CD4-positive, alpha-beta T cell (primary cell): Measurements from ENCODE around the gene SLC2A10. TPM values are rescaled to one million over a fixed set of nuclear protein-coding genes. Genes with fewer than 3 reads are reported as not detected.

Experiments
- ATAC-seq: fragments of 200-7000 bp; cut with Tn5 transposase; one replicate; pipeline ENCODE4 v1.10.0; 2022; ENCODE audit warnings: mild to moderate bottlenecking; ENCODE audit not compliant: poor library complexity
- CTCF ChIA-PET: fragments of 350-600 bp; sonication (Branson Sonifier 250); formaldehyde crosslinking; loops from one replicate; lab custom pipeline; 2021; ENCODE audit warnings: antibody characterized with exemption, inconsistent platforms; lab: Charles Lee
- POLR2A ChIA-PET: fragments of 350-600 bp; sonication (Branson Sonifier 250); formaldehyde crosslinking; loops from one replicate; lab custom pipeline; 2021; ENCODE audit warnings: antibody characterized with exemption, inconsistent platforms; lab: Charles Lee
- DNase-seq, 14 experiments: peaks; one replicate each; pipeline ENCODE4 v3.0.0-alpha.2; 2013 to 2020; ENCODE audit warnings: mixed read lengths in 2 of 14
- H3K27ac ChIP-seq, 2 donors: one replicate each; pipeline versions ENCODE4 v1.5.1 to v1.7.0; 2013; ENCODE audit warnings: low read length in 2 of 2, low read depth in 1 of 2, mild to moderate bottlenecking in 1 of 2
- H3K27me3 ChIP-seq, 2 experiments: 1 replicate in 1 of 2; 2 replicates in 1 of 2; pipeline versions ENCODE4 v1.6.1 to v1.7.0; 2013; ENCODE audit warnings: low read length in 2 of 2, control low read depth in 1 of 2, mild to moderate bottlenecking in 1 of 2, moderate library complexity in 1 of 2; ENCODE audit not compliant: insufficient read depth in 2 of 2, control insufficient read depth in 1 of 2
- H3K36me3 ChIP-seq: one replicate; pipeline ENCODE4 v1.6.1; 2013; ENCODE audit warnings: low read length, control low read depth; ENCODE audit not compliant: insufficient read depth
- H3K4me1 ChIP-seq: one replicate; pipeline ENCODE4 v1.6.1; 2013; ENCODE audit warnings: low read length, control low read depth; ENCODE audit not compliant: insufficient read depth
- H3K4me3 ChIP-seq: one replicate; pipeline ENCODE4 v1.5.1; 2013; ENCODE audit warnings: mild to moderate bottlenecking, low read length, moderate library complexity
- H3K9me3 ChIP-seq, 2 experiments: 1 replicate in 1 of 2; 2 replicates in 1 of 2; pipeline versions ENCODE4 v1.6.1 to v1.7.0; 2013; ENCODE audit warnings: low read length in 2 of 2, mild to moderate bottlenecking in 2 of 2, control low read depth in 1 of 2, moderate library complexity in 1 of 2; ENCODE audit not compliant: control insufficient read depth in 1 of 2, insufficient read depth in 1 of 2
- H3K27ac Mint-ChIP-seq: one replicate; pipeline ENCODE4 v1.8.0; 2020; ENCODE audit warnings: mixed read lengths
- H3K27me3 Mint-ChIP-seq: one replicate; pipeline ENCODE4 v1.8.0; 2021; ENCODE audit warnings: mixed read lengths
- H3K36me3 Mint-ChIP-seq: one replicate; pipeline ENCODE4 v1.8.0; 2021; ENCODE audit warnings: low read depth, mixed read lengths
- H3K4me1 Mint-ChIP-seq: one replicate; pipeline ENCODE4 v1.8.0; 2021; ENCODE audit warnings: low read depth, mixed read lengths
- H3K4me3 Mint-ChIP-seq: one replicate; pipeline ENCODE4 v1.8.0; 2020; ENCODE audit warnings: mild to moderate bottlenecking, mixed read lengths
- H3K9me3 Mint-ChIP-seq: one replicate; pipeline ENCODE4 v1.8.0; 2020; ENCODE audit warnings: mixed read lengths
- CTCF ChIP-seq: fragments of 200-600 bp; IDR thresholded peaks from one replicate; pipeline ENCODE4 v1.8.0; 2022; ENCODE audit warnings: antibody characterized with exemption, mild to moderate bottlenecking
- intact Hi-C, 2 experiments: fragments of 100-400 bp; cut with DNase I in 1 of 2; cut with micrococcal nuclease in 1 of 2; formaldehyde crosslinking; loops; one replicate each; pipeline versions ENCODE4 v1.15.1 to v1.9.0; 2023 to 2025; cut with DNase I, micrococcal nuclease
- total RNA-seq, 174 experiments: library from RNA in 2 of 174; stranded (reverse) in 2 of 174; gene quantifications; one replicate each; pipeline ENCODE4 v1.2.3 and lab custom pipeline; 2021 to 2026

SLC2A10 gene
- total RNA-seq, 2 experiments from 2014 or later: not detected

DNA sequence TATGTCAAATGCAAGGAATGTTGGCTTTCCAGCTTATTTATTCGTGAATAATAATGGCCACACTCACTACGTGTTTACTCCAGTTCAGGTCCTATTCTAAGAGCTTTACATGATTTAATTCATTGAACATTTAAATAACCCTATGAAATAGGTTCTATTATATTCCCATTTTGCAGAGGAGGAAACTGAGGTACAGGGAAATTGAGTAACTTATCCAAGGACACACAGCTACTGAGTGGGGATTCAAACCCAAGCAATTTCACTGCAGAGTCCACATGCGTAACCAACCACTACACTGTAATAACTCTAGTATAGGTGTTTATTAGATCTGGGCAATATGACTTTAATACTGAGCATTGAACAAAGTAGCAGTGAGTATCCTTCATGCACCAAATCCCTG lies 45.9 kb upstream of the SLC2A10 start:
- Mint-ChIP-seq H3K9me3 (no peaks in the 10 kb centered on the region), H3K36me3 (no peaks in the 10 kb centered on the region), H3K4me1 (no peaks in the 10 kb centered on the region), H3K4me3 (no peak overlapping the region), H3K27ac (no peak overlapping the region), H3K27me3 (peaks cover 4% of the 10 kb centered on the region)
- intact Hi-C loops: no loop called here
- ChIA-PET CTCF (no interaction called here), POLR2A (no interaction called here)
- Histone ChIP-seq H3K4me1 (no peaks in the 10 kb centered on the region), H3K27me3 (peaks cover 0 to 3% of the 10 kb centered on the region in 2 experiments), H3K36me3 (no peaks in the 10 kb centered on the region), H3K4me3 (no peak overlapping the region), H3K9me3 (no peaks in the 10 kb centered on the region), H3K27ac (no peak overlapping the region)
- no peak for TF ChIP-seq CTCF
- no peak for DNase-seq
- ATAC-seq: no peak

DNA sequence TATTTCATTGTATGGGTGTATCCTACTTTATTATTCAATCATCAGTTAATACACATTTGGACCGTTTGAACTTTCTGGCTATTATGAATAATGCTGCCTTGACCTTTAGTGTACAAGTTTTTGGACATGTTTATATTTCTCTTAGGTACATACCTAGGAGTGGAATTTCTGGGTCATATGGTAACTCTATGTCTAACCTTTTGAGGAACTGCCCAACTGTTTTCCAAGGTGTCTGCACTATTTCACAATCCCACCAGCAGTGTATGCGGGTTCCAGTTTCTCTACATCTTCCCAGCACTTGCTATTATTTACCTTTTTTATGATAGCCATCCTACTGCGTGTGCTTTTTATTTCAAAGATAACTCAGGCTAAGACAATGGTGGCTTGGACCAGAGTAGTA lies 43.8 kb upstream of the SLC2A10 start:
- Mint-ChIP-seq H3K27ac (no peak overlapping the region), H3K9me3 (peaks cover 4% of the 10 kb centered on the region), H3K4me1 (no peaks in the 10 kb centered on the region), H3K4me3 (no peak overlapping the region), H3K27me3 (peaks cover 4% of the 10 kb centered on the region), H3K36me3 (peaks cover 8% of the 10 kb centered on the region)
- H3K4me3 ChIP-seq: no peak overlapping the region
- H3K4me1 ChIP-seq: no peaks in the 10 kb centered on the region
- ChIA-PET POLR2A (no interaction called here), CTCF (no interaction called here)
- H3K27me3 ChIP-seq: peaks cover 0 to 3% of the 10 kb centered on the region in 2 experiments
- DNase-seq (no peak), ATAC-seq (no peak)
- H3K36me3 ChIP-seq: no peaks in the 10 kb centered on the region
- no peaks in the 10 kb centered on the region for H3K9me3 ChIP-seq
- no peak overlapping the region for H3K27ac ChIP-seq
- intact Hi-C loops: no loop called here
- TF ChIP-seq CTCF: no peak

DNA sequence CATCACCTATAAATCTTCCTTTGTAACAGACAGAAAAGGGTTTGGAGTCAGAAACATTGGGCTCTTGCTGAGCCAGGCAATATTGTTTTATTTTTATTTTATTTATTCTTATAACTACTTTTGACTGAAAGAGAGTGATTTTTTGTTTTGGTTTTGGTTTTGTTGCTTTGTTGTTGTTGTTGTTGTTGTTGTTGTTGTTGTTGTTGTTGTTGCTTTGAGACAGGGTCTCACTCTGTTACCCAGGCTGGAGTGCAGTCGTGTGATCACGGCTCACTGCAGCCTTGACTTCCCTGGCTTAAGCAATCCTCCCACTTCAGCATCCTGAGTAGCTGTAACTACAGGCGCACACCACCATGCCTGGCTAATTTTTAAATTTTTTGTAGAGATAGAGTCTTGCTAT lies 43.1 kb upstream of the SLC2A10 start:
- H3K27me3 ChIP-seq: peaks cover 0 to 2% of the 10 kb centered on the region in 2 experiments
- DNase-seq: no peak
- no peak overlapping the region for H3K4me3 Mint-ChIP-seq
- ChIA-PET CTCF (no interaction called here), POLR2A (no interaction called here)
- H3K27ac Mint-ChIP-seq: no peak overlapping the region
- H3K36me3 ChIP-seq: no peaks in the 10 kb centered on the region
- H3K4me1 Mint-ChIP-seq: no peaks in the 10 kb centered on the region
- H3K27ac ChIP-seq: no peak overlapping the region
- no peak for ATAC-seq
- no peak for TF ChIP-seq CTCF
- H3K36me3 Mint-ChIP-seq: peaks cover 8% of the 10 kb centered on the region
- no peaks in the 10 kb centered on the region for H3K4me1 ChIP-seq
- intact Hi-C loops: no loop called here
- H3K9me3 ChIP-seq: peaks cover 0 to 2% of the 10 kb centered on the region in 2 experiments
- peaks cover 6% of the 10 kb centered on the region for H3K9me3 Mint-ChIP-seq
- peaks cover 4% of the 10 kb centered on the region for H3K27me3 Mint-ChIP-seq
- no peak overlapping the region for H3K4me3 ChIP-seq
